Measurements from ENCODE around the gene BCL10.
A peak's percentile ranks its signal among the peaks of the same experiment; 100 is the strongest.

The BCL10 gene

GRCh38 chr1:85297538-85297854, 21.1 kb upstream of the BCL10 start:
- no peaks in the 10 kb centered on the region for H3K27me3 ChIP-seq (replicated peaks)
- in situ Hi-C loops (cut with HindIII; ENCODE audit: low pct_ligation_motif_present, low sequenced_read_pairs), result no loop called here
- no peaks in the 10 kb centered on the region for H3K36me3 ChIP-seq (replicated peaks)
- H3K27ac ChIP-seq, result peak overlapping the region; percentile 79
- DNase-seq, result no peak
- H3K4me3 ChIP-seq (ENCODE audit: low read depth, low read length), result peak overlapping the region; percentile 6
- TF ChIP-seq CTCF (IDR thresholded peaks at IDR 0.05; ENCODE audit: low read depth, low read length, missing control alignments), result no peak

GRCh38 chr1:85296980-85297379, 20.5 kb upstream of the BCL10 start:
- no peak for TF ChIP-seq CTCF (IDR thresholded peaks at IDR 0.05; ENCODE audit: low read depth, low read length, missing control alignments)
- DNase-seq, result no peak
- in situ Hi-C loops (cut with HindIII; ENCODE audit: low pct_ligation_motif_present, low sequenced_read_pairs), result no loop called here
- no peaks in the 10 kb centered on the region for H3K27me3 ChIP-seq (replicated peaks)
- no peak overlapping the region for H3K4me3 ChIP-seq (ENCODE audit: low read depth, low read length)
- peak overlapping the region; percentile 79 for H3K27ac ChIP-seq
- no peaks in the 10 kb centered on the region for H3K36me3 ChIP-seq (replicated peaks)

GRCh38 chr1:85295654-85296053, 19.2 kb upstream of the BCL10 start:
- Histone ChIP-seq H3K27ac (no peak overlapping the region), H3K27me3 (replicated peaks) (no peaks in the 10 kb centered on the region), H3K4me3 (ENCODE audit: low read depth, low read length) (no peak overlapping the region), H3K36me3 (replicated peaks) (no peaks in the 10 kb centered on the region)
- in situ Hi-C loops (cut with HindIII; ENCODE audit: low pct_ligation_motif_present, low sequenced_read_pairs), result no loop called here
- TF ChIP-seq CTCF (IDR thresholded peaks at IDR 0.05; ENCODE audit: low read depth, low read length, missing control alignments), result no peak
- DNase-seq, result no peak

GRCh38 chr1:85295006-85295431, 18.6 kb upstream of the BCL10 start:
- DNase-seq, result no peak
- in situ Hi-C loops (cut with HindIII; ENCODE audit: low pct_ligation_motif_present, low sequenced_read_pairs), result no loop called here
- no peak overlapping the region for H3K27ac ChIP-seq
- H3K27me3 ChIP-seq (replicated peaks), result no peaks in the 10 kb centered on the region
- H3K36me3 ChIP-seq (replicated peaks), result no peaks in the 10 kb centered on the region
- no peak overlapping the region for H3K4me3 ChIP-seq (ENCODE audit: low read depth, low read length)
- no peak for TF ChIP-seq CTCF (IDR thresholded peaks at IDR 0.05; ENCODE audit: low read depth, low read length, missing control alignments)

- no peak for DNase-seq
- no peak overlapping the region for H3K27ac ChIP-seq
- H3K27me3 ChIP-seq (replicated peaks), result no peaks in the 10 kb centered on the region
- no peaks in the 10 kb centered on the region for H3K36me3 ChIP-seq (replicated peaks)
- in situ Hi-C loops (cut with HindIII; ENCODE audit: low pct_ligation_motif_present, low sequenced_read_pairs), result no loop called here
- TF ChIP-seq CTCF (IDR thresholded peaks at IDR 0.05; ENCODE audit: low read depth, low read length, missing control alignments), result no peak
- no peak overlapping the region for H3K4me3 ChIP-seq (ENCODE audit: low read depth, low read length)
These were observed 14.4 kb upstream of the BCL10 start for GRCh38 chr1:85290826-85291225.

- in situ Hi-C loops (cut with HindIII; ENCODE audit: low pct_ligation_motif_present, low sequenced_read_pairs), result no loop called here
- no peak for TF ChIP-seq CTCF (IDR thresholded peaks at IDR 0.05; ENCODE audit: low read depth, low read length, missing control alignments)
- Histone ChIP-seq H3K36me3 (replicated peaks) (no peaks in the 10 kb centered on the region), H3K27ac (peak overlapping the region; percentile 42), H3K4me3 (ENCODE audit: low read depth, low read length) (no peak overlapping the region), H3K27me3 (replicated peaks) (no peaks in the 10 kb centered on the region)
- no peak for DNase-seq
These were observed 13.5 kb upstream of the BCL10 start for GRCh38 chr1:85289848-85290335.
